ENCODE data around the gene ITGB7.
"Not testable (repeated sequence)": the region's sequence is repeated elsewhere in the genome, so short reads cannot be mapped to it uniquely, and the experiment has no call there.

- TF ChIP-seq ZNF384 (IDR thresholded peaks at IDR 0.05; ENCODE audit: low read depth, low read length); ZNF175 (CRISPR knock-in tag; IDR thresholded peaks at IDR 0.05; ENCODE audit: low read depth); ZFP91 (CRISPR knock-in tag; IDR thresholded peaks at IDR 0.05); MTF1 (CRISPR knock-in tag; IDR thresholded peaks at IDR 0.05; ENCODE audit: borderline replicate concordance); ZNF277 (CRISPR knock-in tag; IDR thresholded peaks at IDR 0.05; ENCODE audit: borderline replicate concordance); NFATC3 (IDR thresholded peaks at IDR 0.05); CTCF (IDR thresholded peaks at IDR 0.05 in 2 of 3, conservative IDR thresholded peaks at IDR 0.05 in 1 of 3; ENCODE audit: insufficient read depth in 2 of 3, low read depth in 1 of 3, low read length in 3 of 3); ATF1 (CRISPR knock-in tag; IDR thresholded peaks at IDR 0.05); ATF1 (tag; IDR thresholded peaks at IDR 0.05); KDM4B (IDR thresholded peaks at IDR 0.05; ENCODE audit: borderline replicate concordance in 2 of 2, low read depth in 1 of 2); SIN3A (IDR thresholded peaks at IDR 0.05; ENCODE audit: borderline replicate concordance in 2 of 2, control insufficient read depth in 1 of 2, low read depth in 2 of 2, low read length in 2 of 2); RFX5 (IDR thresholded peaks at IDR 0.05; ENCODE audit: low read depth, low read length): not testable (repeated sequence)
- TF ChIP-seq, protein P1, sequence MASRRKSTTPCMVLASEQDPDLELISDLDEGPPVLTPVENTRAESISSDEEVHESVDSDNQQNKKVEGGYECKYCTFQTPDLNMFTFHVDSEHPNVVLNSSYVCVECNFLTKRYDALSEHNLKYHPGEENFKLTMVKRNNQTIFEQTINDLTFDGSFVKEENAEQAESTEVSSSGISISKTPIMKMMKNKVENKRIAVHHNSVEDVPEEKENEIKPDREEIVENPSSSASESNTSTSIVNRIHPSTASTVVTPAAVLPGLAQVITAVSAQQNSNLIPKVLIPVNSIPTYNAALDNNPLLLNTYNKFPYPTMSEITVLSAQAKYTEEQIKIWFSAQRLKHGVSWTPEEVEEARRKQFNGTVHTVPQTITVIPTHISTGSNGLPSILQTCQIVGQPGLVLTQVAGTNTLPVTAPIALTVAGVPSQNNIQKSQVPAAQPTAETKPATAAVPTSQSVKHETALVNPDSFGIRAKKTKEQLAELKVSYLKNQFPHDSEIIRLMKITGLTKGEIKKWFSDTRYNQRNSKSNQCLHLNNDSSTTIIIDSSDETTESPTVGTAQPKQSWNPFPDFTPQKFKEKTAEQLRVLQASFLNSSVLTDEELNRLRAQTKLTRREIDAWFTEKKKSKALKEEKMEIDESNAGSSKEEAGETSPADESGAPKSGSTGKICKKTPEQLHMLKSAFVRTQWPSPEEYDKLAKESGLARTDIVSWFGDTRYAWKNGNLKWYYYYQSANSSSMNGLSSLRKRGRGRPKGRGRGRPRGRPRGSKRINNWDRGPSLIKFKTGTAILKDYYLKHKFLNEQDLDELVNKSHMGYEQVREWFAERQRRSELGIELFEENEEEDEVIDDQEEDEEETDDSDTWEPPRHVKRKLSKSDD (conservative IDR thresholded peaks at IDR 0.05; ENCODE audit: low read length), result not testable (repeated sequence)
Measured at GRCh38 chr12:53202316-53202715, 4.7 kb downstream of the ITGB7 start.
